HepG2 (cell line): Measurements from ENCODE around the gene KIAA0232. TPM values are rescaled to one million over a fixed set of nuclear protein-coding genes. Genes with fewer than 3 reads are reported as not detected.
"Not testable (repeated sequence)": the region's sequence is repeated elsewhere in the genome, so short reads cannot be mapped to it uniquely, and the experiment has no call there.

Experiments used
- ATAC-seq: fragments of 200-7000 bp; cut with Tn5 transposase; 3 replicates; pipeline ENCODE4 v1.9.1; 2020; ENCODE audit warnings: mild to moderate bottlenecking, moderate library complexity
- BruUV-seq: library from RNA; stranded (reverse); fragments of 400-500 nt; replicated peaks from 2 replicates; lab custom pipeline; 2021; lab: Mats Ljungman, UMichigan
- CTCF ChIA-PET: fragments of 300-600 bp; formaldehyde crosslinking; extraction: SDS; loops from one replicate; lab custom pipeline; 2021; ENCODE audit warnings: low total read pairs, inconsistent platforms, low intra/inter-chr PET ratio; lab: Yijun Ruan, JAX
- POLR2A ChIA-PET: fragments of 350-600 bp; sonication (Branson Sonifier 250); formaldehyde crosslinking; loops from one replicate; lab custom pipeline; 2020; ENCODE audit warnings: antibody characterized with exemption, inconsistent platforms; lab: Yijun Ruan, JAX
- DNase-seq: peaks from one replicate; pipeline ENCODE4 v3.0.0-alpha.2; 2015; ENCODE audit warnings: low spot score
- FAIRE-seq: peaks from 3 replicates; lab custom pipeline; 2011; peaks lifted over from hg19 to GRCh38; lab: Jason Lieb, UNC
- H2AFZ ChIP-seq: one replicate; pipeline ENCODE4 v1.6.1; 2011; ENCODE audit warnings: low read length, inconsistent platforms
- H3K27ac ChIP-seq: fragments of 300-600 bp; 3 replicates; pipeline ENCODE4 v1.8.0; 2011; ENCODE audit warnings: mixed run types, mild to moderate bottlenecking, mixed read lengths, low read length, inconsistent platforms; ENCODE audit not compliant: insufficient read depth; ENCODE audit errors: extremely low read length
- H3K27me3 ChIP-seq, 2 experiments: fragments of 200-600 bp in 1 of 2; 2 replicates in 1 of 2; 3 replicates in 1 of 2; pipeline versions ENCODE4 v1.6.0 to v1.8.0; 2011; ENCODE audit warnings: low read length in 2 of 2, mild to moderate bottlenecking in 2 of 2, moderate library complexity in 2 of 2, inconsistent platforms in 1 of 2; ENCODE audit not compliant: insufficient read depth in 2 of 2, control insufficient read depth in 1 of 2
- H3K36me3 ChIP-seq, 2 experiments: fragments of 200-600 bp in 1 of 2; replicated peaks in 1 of 2; 2 replicates in 1 of 2; 3 replicates in 1 of 2; pipeline versions ENCODE4 v1.5.1 to v1.8.0; 2011; ENCODE audit warnings: low read length in 2 of 2, inconsistent platforms in 1 of 2; ENCODE audit not compliant: insufficient read depth in 2 of 2, control insufficient read depth in 1 of 2
- H3K4me1 ChIP-seq: 2 replicates; pipeline ENCODE4 v1.5.1; 2012; ENCODE audit warnings: low read length, inconsistent platforms; ENCODE audit not compliant: insufficient read depth
- H3K4me2 ChIP-seq: 2 replicates; pipeline ENCODE4 v1.6.0; 2011; ENCODE audit warnings: low read depth, low read length, inconsistent platforms
- H3K4me3 ChIP-seq, 3 experiments: fragments of 200-600 bp in 1 of 3; sonication (generic), shearing (Covaris generic) in 1 of 3; replicated peaks in 1 of 3; 2 replicates each; pipeline ENCODE4 v1.5.1; 2011 to 2016; ENCODE audit warnings: low read length in 3 of 3, inconsistent platforms in 2 of 3, low read depth in 2 of 3, mild to moderate bottlenecking in 2 of 3, control low read depth in 1 of 3, mixed read lengths in 1 of 3; ENCODE audit not compliant: insufficient read depth in 1 of 3
- H3K79me2 ChIP-seq: one replicate; pipeline ENCODE4 v1.6.1; 2011; ENCODE audit warnings: low read length, inconsistent platforms; ENCODE audit not compliant: insufficient read depth
- H3K9ac ChIP-seq: 2 replicates; pipeline ENCODE4 v1.6.0; 2011; ENCODE audit warnings: mild to moderate bottlenecking, low read depth, low read length, inconsistent platforms; ENCODE audit not compliant: insufficient read depth
- H3K9me3 ChIP-seq: 2 replicates; pipeline ENCODE4 v1.5.1; 2012; ENCODE audit warnings: mild to moderate bottlenecking, low read length
- H4K20me1 ChIP-seq: 2 replicates; pipeline ENCODE4 v1.6.0; 2011; ENCODE audit warnings: inconsistent platforms, mild to moderate bottlenecking, low read length, moderate library complexity; ENCODE audit not compliant: insufficient read depth
- HMG20A ChIP-seq: IDR thresholded peaks from 2 replicates; pipeline ENCODE4 v1.6.1; 2016; ENCODE audit warnings: borderline replicate concordance
- HMG20B ChIP-seq: conservative IDR thresholded peaks from 2 replicates; pipeline ENCODE4 v1.6.1; 2016; ENCODE audit warnings: missing genetic modification reagents, missing compliant biosample characterization
- KDM5B ChIP-seq: sonication (generic); formaldehyde crosslinking; IDR thresholded peaks from 2 replicates; pipeline ENCODE4 v1.4.0; 2020; ENCODE audit warnings: missing genetic modification reagents, mild to moderate bottlenecking, borderline replicate concordance
- ZNF431 ChIP-seq: sonication (generic); formaldehyde crosslinking; IDR thresholded peaks from 2 replicates; pipeline ENCODE4 v1.9.0; 2022; ENCODE audit warnings: missing genetic modification reagents, low read depth, mild to moderate bottlenecking, borderline replicate concordance
- ZNF546 ChIP-seq: sonication (generic); formaldehyde crosslinking; conservative IDR thresholded peaks from 2 replicates; pipeline ENCODE4 v1.8.1; 2023; ENCODE audit warnings: mild to moderate bottlenecking, missing genetic modification reagents
- WGBS: methylation state at CpG from one replicate; pipeline ENCODE4 v1.1.6; 2017; ENCODE audit warnings: low lambda C conversion rate; 5-methylcytosine and 5-hydroxymethylcytosine counted together
- in situ Hi-C: cut with HindIII; loops from 2 replicates; pipeline ENCODE4 v1.10.0; 2017; ENCODE audit warnings: low pct_unique_long_range_greater_than_20kb; ENCODE audit not compliant: extremely low pct_ligation_motif_present
- intact Hi-C: fragments of 100-400 bp; cut with micrococcal nuclease; formaldehyde crosslinking; loops from one replicate; pipeline ENCODE4 v1.10.0; 2022; ENCODE audit not compliant: unreplicated experiment
- polyA plus RNA-seq, 8 experiments: library from polyadenylated mRNA; depleted of rRNA in 3 of 8; stranded (reverse) in 7 of 8; unstranded in 1 of 8; fragments of >200 nt; fragmentation: Illumina TruSeq in 4 of 8; extraction: Trizol in 4 of 8; gene quantifications; 2 replicates each; pipeline versions ENCODE4 v1.2.1 to v1.2.3, GENCODE V29; 2011 to 2016; ENCODE audit warnings: low read depth in 4 of 8, missing spikeins in 1 of 8, mixed read lengths in 1 of 8; ENCODE audit not compliant: insufficient read depth in 1 of 8
- total RNA-seq, 5 experiments: library from RNA; depleted of rRNA; stranded (reverse); fragments of >200 nt; fragmentation: Illumina TruSeq; extraction: Trizol; gene quantifications; 2 replicates each; pipeline ENCODE4 v1.2.3, GENCODE V29; 2016; ENCODE audit warnings: low read depth in 1 of 5

Gene KIAA0232
- total and polyA plus RNA-seq, 2 of the 13 experiments (the other 11 are each of a cell fraction or from before 2014, with no cell fraction given): 7.8 to 17.1 TPM

- TF ChIP-seq ZNF546 (no peak), KDM5B (no peak), HMG20B (CRISPR knock-in tag) (no peak), HMG20A (CRISPR knock-in tag) (no peak)
Measured at GRCh38 chr4:6788123-6788522, 5.6 kb downstream of the KIAA0232 start (continued).

- POLR2A ChIA-PET, H3K4me2 ChIP-seq, ATAC-seq, H3K4me3 ChIP-seq, H3K4me1 ChIP-seq, H3K27ac ChIP-seq, in situ Hi-C loops, H3K27me3 ChIP-seq, DNase-seq, H2AFZ ChIP-seq, FAIRE-seq, H3K9me3 ChIP-seq, H3K9ac ChIP-seq, intact Hi-C loops, BruUV-seq, CTCF ChIA-PET: not testable (repeated sequence)
- Histone ChIP-seq H3K36me3 (peaks cover 2 to 33% of the 10 kb centered on the region in 2 experiments; a peak in 3 of 5 replicates), H3K79me2 (peaks cover 96% of the 10 kb centered on the region), H4K20me1 (peaks cover 38% of the 10 kb centered on the region)
- WGBS: 97% methylated on average over 4 of the region's 4 CpGs
Measured at GRCh38 chr4:6791245-6791644, 8.7 kb downstream of the KIAA0232 start.

- H3K36me3 ChIP-seq: peaks cover 2 to 33% of the 10 kb centered on the region in 2 experiments; a peak in 4 of 5 replicates
- CTCF ChIA-PET, H2AFZ ChIP-seq, H3K4me2 ChIP-seq, H3K9ac ChIP-seq, FAIRE-seq, H3K4me3 ChIP-seq, intact Hi-C loops, H3K9me3 ChIP-seq, in situ Hi-C loops, ATAC-seq, POLR2A ChIA-PET, H3K27ac ChIP-seq, BruUV-seq: not testable (repeated sequence)
- WGBS: 92% methylated on average over 3 of the region's 3 CpGs
- H4K20me1 ChIP-seq: peaks cover 37% of the 10 kb centered on the region
- peaks cover 96% of the 10 kb centered on the region for H3K79me2 ChIP-seq
- TF ChIP-seq ZNF431: peak; percentile 61; the same call in 1 of the 2 replicates
- TF ChIP-seq, all 625 proteins: peak for 1; not testable (repeated sequence) for 624
- DNase-seq, H3K4me1 ChIP-seq, H3K27me3 ChIP-seq: not testable (repeated sequence)
Measured at GRCh38 chr4:6791796-6792195, 9.3 kb downstream of the KIAA0232 start.
